T-helper 1 cell treated with Interleukin-12 subunit alpha and Interleukin-12 subunit beta and Interleukin-4 antibody, amounts not matched to agents 30 ng/mL and 1 ng/mL, for 36 hours (primary cell): ENCODE measurements around the gene KAZN. TPM values are rescaled to one million over a fixed set of nuclear protein-coding genes. Genes with fewer than 3 reads are reported as not detected.

ENCODE experiments used
- intact Hi-C: fragments of 100-400 bp; cut with micrococcal nuclease; formaldehyde crosslinking; loops from one replicate; pipeline ENCODE4 v1.15.1; 2024
- total RNA-seq: library from RNA; stranded (reverse); gene quantifications from 2 replicates; pipeline ENCODE4 v1.2.3, GENCODE V29; 2022

Gene KAZN
- total RNA-seq, 1 donor from 2014 or later, result 0.20 TPM

GRCh38 chr1:14903922-14904321, 305.4 kb downstream of the KAZN start:
- intact Hi-C loops, result no loop called here

- intact Hi-C loops, result no loop called here
These were observed 308.2 kb downstream of the KAZN start for GRCh38 chr1:14906665-14907064.

GRCh38 chr1:14907416-14907815, 308.9 kb downstream of the KAZN start:
- intact Hi-C loops, result no loop called here

- intact Hi-C loops, result no loop called here
These were observed 310.8 kb downstream of the KAZN start for GRCh38 chr1:14909273-14909672.

- intact Hi-C loops, result no loop called here
These were observed 311.5 kb downstream of the KAZN start for GRCh38 chr1:14909920-14910460.

- intact Hi-C loops, result no loop called here
These were observed 312.7 kb downstream of the KAZN start for GRCh38 chr1:14910984-14911721.

- intact Hi-C loops, result no loop called here
These were observed 314.5 kb downstream of the KAZN start for GRCh38 chr1:14912839-14913481.

- intact Hi-C loops, result no loop called here
These were observed 315.1 kb downstream of the KAZN start for GRCh38 chr1:14913482-14914177.

GRCh38 chr1:14914351-14914988, 316.0 kb downstream of the KAZN start:
- intact Hi-C loops, result no loop called here

GRCh38 chr1:14915356-14916054, 317.0 kb downstream of the KAZN start:
- intact Hi-C loops, result loop anchor here (1.0 kb wide), 1 partner anchor 112 kb away; no protein-coding TSS in a partner anchor

- intact Hi-C loops, result no loop called here
These were observed 320.8 kb downstream of the KAZN start for GRCh38 chr1:14919289-14919688.

GRCh38 chr1:14919751-14920150, 321.3 kb downstream of the KAZN start:
- intact Hi-C loops, result no loop called here

GRCh38 chr1:14921057-14921456, 322.6 kb downstream of the KAZN start:
- intact Hi-C loops, result no loop called here

- intact Hi-C loops, result no loop called here
These were observed 324.6 kb downstream of the KAZN start for GRCh38 chr1:14922942-14923726.

- intact Hi-C loops, result loop anchor here (2.0 kb wide), 2 partner anchors 45 to 103 kb away; no protein-coding TSS in a partner anchor
These were observed 325.4 kb downstream of the KAZN start for GRCh38 chr1:14923727-14924452.

- intact Hi-C loops, result loop anchor here (2.0 kb wide), 2 partner anchors 44 to 102 kb away; no protein-coding TSS in a partner anchor
These were observed 326.2 kb downstream of the KAZN start for GRCh38 chr1:14924455-14925331.

- intact Hi-C loops, result loop anchor here (2.0 kb wide), 2 partner anchors 43 to 101 kb away; no protein-coding TSS in a partner anchor
These were observed 327.1 kb downstream of the KAZN start for GRCh38 chr1:14925336-14926136.
